OCI-LY1 (cell line): ENCODE data around the gene ASL.

Source experiments
- CTCF ChIP-seq: fragments of 200-600 bp; sonication (generic), shearing (Covaris generic); IDR thresholded peaks from 2 replicates; pipeline ENCODE4 v1.5.1; 2017; ENCODE audit warnings: mild to moderate bottlenecking, antibody characterized with exemption, low read length, moderate library complexity, mixed read lengths
- EZH2 ChIP-seq: fragments of 200-600 bp; sonication (generic), shearing (Covaris generic); IDR thresholded peaks from 2 replicates; pipeline ENCODE4 v1.8.0; 2017; ENCODE audit warnings: borderline replicate concordance, mixed run types, mild to moderate bottlenecking, antibody characterized with exemption, low read length, moderate library complexity, mixed read lengths

- TF ChIP-seq CTCF: no peak
- no peak for TF ChIP-seq EZH2
These were observed 2.4 kb downstream of the ASL start for GRCh38 chr7:66078067-66078466.
